SW 1271 (cell line): ENCODE data around the gene BMP6.

Experiments used
- DNase-seq, 2 experiments: peaks; one replicate each; lab custom pipeline; 2025; lab: John Stamatoyannopoulos, UW

BMP6 gene

DNA sequence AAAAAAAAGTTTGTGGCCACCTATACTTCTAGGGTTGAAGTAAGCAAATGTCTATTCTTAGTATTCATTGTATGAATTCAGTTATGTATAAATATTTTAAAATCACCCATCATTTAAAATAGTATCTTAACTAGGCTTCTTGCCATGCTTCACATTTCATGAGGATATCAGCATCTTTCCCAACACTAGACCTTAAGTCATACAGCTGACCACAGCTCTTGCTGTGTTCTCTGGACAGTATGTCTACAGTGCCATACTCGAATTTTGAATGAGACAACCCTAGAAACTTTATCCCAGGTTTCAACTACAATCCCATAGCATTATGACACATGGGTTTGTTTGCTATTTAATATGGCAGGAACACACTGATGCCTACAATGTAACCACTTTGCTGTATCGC lies 179.5 kb downstream of the BMP6 start:
- DNase-seq, result no peak

- DNase-seq, result no peak
These were observed 180.8 kb downstream of the BMP6 start for GRCh38 chr6:7906741-7907140.

GRCh38 chr6:7907159-7907558 lies 181.3 kb downstream of the BMP6 start:
- DNase-seq, result no peak

- DNase-seq, result peak in 1 of 2 experiments; percentile 64
These were observed 183.7 kb downstream of the BMP6 start for GRCh38 chr6:7909323-7910276.

DNA sequence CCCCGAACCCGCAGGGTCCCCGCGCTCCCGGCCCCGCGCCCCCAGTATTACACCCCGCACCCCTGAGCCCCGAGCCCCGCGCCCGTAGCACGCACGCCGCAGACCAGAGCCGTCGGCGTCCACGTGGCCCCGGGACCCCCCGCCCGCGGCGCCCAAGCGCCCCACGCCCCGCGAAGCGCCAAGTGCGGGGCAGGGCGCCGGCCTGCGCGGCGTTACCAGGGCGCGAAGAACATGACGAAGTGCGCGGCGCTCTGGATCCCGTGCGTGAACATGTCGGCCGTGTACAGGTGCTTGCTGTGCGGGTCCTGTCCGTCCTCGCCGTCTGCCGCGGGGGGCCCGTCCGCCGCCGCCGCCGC lies 184.4 kb downstream of the BMP6 start:
- no peak for DNase-seq

DNA sequence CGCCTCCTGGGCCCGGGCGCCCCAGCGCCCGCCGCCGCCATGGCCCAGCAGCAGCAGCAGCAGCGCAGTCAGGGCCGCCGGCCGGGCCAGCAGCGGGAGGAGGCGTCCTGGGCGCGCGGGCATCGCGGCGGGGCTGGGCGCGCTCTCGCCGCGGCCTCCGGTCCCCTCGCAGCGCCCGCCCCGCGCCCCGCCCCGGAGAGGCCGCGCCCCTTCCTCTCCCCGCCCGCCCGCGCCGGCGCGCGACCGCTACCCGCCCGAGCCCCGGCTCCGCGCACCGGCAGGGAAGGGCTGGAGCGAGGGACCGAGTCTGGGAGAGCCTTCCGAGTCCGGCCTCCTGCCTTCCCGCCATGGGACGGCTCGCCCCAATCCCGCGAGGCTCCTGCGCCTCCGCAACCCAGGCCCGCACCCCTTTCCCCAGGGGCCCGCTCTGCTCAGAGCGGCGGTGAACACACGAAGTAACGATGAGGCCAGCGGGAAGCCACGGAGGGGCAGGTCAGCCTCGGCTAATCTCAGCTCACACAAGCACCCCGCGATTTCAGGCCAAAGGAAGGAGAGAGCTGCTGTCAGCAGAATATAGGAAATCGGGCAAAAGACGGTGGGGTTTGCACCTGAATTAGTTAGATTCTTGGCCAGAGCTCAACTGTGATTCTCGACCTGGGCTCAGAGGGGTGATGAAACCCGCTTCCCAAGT lies 184.9 kb downstream of the BMP6 start, which contains the start of gene TXNDC5:
TXNDC5 (minus strand) TSS at position 135 of the 691 bp plus-strand sequence; CDS start at position 123, 12 bp downstream.
- DNase-seq, result peak; percentile 48 to 61

GRCh38 chr6:7911345-7911725 lies 185.4 kb downstream of the BMP6 start:
- no peak for DNase-seq

DNA sequence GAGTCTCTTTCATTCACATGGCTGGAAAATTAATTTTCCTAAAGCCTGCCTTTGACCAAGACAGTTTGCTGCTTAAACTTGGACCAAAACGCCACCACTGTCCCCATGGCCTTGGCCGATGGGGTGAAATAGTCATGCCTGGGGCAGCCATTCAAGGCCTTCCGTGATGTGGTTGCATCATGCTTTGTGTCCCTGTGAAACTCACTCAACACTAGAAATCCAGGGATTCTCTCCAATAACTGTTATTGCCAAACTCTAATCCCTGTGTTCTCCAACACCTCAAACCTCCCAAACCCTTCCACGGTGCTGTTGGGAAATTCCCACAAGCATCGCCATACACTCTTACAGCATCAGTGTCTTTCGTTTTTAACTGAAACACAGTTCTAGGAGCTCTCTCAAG lies 186.1 kb downstream of the BMP6 start:
- DNase-seq, result no peak

- DNase-seq, result no peak
These were observed 187.0 kb downstream of the BMP6 start for GRCh38 chr6:7912736-7913517.

DNA sequence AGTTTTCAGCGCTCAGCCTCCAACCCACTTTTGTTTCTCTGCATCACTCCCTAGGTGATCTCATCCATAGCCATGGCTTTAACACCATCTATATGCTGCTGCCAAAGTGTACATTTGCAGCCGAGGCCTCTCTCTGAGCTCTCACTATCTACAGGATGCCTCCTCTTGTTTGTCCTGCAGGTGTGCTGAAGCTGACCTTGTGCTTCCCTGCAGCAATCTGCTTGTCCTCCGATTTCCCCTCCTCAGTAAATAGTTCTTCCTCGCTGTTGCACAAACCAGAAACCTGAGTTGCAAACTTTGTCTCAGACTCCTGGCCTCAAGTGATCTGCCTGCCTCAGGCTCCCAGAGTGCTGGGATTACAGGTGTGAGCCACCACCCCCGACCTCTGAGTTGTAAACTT lies 188.4 kb downstream of the BMP6 start:
- DNase-seq, result no peak

DNA sequence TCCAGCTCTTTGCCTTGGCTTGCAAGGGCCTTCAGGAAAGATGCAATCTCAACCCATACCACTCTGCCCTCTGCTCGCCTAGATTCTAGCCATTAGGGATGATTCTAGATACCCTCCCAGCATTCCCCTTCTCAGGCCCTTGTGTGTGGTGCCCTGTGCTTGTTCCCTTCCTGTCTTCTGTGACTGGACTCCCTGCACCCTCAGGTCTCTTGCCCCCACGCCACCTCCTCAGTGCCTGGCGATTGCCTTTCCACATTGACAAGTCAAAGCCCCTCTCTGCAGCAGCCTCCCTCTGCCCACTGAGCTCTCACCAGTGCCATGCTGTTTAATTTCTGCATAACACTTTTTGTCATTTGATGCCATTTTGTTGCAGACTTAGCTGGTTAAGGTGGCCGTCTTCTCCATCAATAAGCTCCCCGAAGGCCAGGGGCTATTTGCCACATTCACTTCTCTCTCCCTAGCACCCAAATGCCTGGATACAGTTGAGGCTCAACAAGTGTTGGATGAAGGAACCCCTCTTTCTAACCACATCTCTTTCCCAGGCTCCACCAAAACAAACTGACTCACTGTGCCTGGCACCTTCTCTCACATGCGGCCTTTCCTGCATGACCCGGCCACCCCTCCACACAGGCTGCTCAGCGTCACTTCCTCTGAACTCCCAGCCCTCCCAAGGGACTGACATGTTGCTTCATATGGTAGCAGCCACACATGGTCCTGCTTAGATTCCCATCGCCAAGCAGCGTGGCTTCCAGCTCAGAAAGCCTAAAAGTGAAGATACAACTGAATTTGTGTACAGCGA lies 189.3 kb downstream of the BMP6 start:
- no peak for DNase-seq

GRCh38 chr6:7916959-7917358 lies 191.1 kb downstream of the BMP6 start:
- no peak for DNase-seq

DNA sequence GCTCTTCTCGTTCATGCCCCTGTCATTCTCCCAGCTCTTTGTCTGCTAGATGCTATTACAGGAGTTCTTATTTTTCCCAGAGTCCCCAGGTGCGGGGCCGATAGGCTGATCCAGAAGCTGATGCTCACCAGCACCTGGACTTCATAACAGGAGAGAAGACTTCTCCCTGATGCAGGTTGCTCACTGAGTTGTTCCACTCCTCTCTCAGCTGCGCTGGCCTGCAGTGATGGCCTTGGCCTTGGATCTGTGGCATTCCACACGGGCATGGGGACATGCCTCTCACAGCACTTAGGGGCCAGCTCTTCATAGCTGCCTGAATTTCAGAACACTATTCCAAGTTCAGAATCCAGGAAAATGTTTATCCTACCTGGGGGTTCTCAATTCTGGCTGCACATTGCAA lies 191.8 kb downstream of the BMP6 start:
- DNase-seq, result no peak

DNA sequence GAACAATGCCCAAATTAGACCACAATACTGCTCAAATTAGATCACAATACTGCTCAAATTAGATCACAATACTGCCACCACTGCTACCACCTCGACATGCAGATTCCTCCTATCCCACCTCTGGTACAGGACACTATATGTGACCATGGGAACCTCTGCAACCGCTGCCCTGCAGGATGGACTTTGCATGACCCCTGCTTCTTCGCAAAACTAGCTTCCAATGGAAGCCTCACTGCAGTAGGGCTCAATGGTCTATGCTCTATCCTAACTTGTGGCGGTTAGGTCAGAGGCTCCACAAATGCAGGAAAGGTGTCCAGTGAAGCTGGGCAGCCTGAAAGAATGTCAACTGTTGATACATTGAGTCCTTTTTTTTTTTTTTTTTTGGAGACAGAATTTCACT lies 192.5 kb downstream of the BMP6 start:
- no peak for DNase-seq

- no peak for DNase-seq
These were observed 194.0 kb downstream of the BMP6 start for GRCh38 chr6:7919871-7920270.

DNA sequence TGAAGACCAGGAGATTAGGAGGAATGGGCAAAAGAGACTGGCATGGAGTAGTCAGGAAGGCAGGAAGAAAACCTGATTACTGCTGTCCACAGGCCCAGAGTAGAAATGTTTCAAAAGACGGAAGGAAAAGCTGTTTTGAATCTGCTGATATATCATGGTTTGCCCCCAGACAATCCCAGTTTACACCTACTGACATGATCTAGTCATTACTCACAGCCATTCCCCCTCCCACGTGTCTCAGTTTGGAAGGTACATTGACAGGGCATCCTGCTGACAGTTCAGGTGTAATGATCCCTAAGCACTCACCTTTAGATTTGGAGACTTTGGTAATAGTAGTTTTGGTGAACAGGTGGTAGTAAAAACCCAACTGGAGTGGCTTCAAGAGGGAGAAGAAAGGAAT lies 194.5 kb downstream of the BMP6 start:
- DNase-seq, result no peak

GRCh38 chr6:7921046-7921445 lies 195.1 kb downstream of the BMP6 start:
- DNase-seq, result no peak

- no peak for DNase-seq
These were observed 195.8 kb downstream of the BMP6 start for GRCh38 chr6:7921632-7922092.

GRCh38 chr6:7922596-7922995 lies 196.7 kb downstream of the BMP6 start:
- no peak for DNase-seq

DNA sequence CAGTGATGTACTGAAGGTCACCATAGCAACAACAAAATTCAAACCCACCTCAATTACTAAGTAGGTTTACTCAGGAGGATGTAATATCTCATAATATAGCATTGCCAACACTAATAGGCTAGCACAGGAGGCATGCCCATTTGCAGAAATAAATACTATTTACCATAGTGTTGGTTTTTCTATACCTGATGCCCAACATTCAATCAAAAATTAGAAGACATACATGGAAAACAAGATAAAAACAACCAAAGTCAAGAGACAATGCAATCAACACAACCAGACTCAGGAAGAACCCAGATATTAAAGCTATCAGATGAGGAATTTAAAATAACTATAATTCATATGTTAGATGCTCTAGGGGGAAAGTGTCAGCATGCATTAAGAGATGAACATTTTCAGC lies 199.0 kb downstream of the BMP6 start:
- DNase-seq, result no peak
